H1 (cell line): Measurements from ENCODE around the gene GOLGA8R. TPM values are rescaled to one million over a fixed set of nuclear protein-coding genes. Genes with fewer than 3 reads are reported as not detected.
"Not testable (repeated sequence)": the region's sequence is repeated elsewhere in the genome, so short reads cannot be mapped to it uniquely, and the experiment has no call there.

Experiments used
- CTCF ChIA-PET: fragments of 300-600 bp; sonication (Branson Sonifier 250); formaldehyde crosslinking; loops from one replicate; lab custom pipeline; 2021; ENCODE audit not compliant: partially characterized antibody; lab: Charles Lee
- POLR2A ChIA-PET: fragments of 300-600 bp; sonication (Branson Sonifier 250); formaldehyde crosslinking; loops from one replicate; lab custom pipeline; 2021; ENCODE audit warnings: inconsistent platforms; ENCODE audit not compliant: partially characterized antibody; lab: Charles Lee
- DNase-seq, 2 experiments: peaks; one replicate each; pipeline versions ENCODE4 v3.0.0 to v3.0.0-alpha.2; 2010 to 2022; ENCODE audit warnings: low spot score in 2 of 2, low read depth in 1 of 2, mixed read lengths in 1 of 2
- FAIRE-seq: peaks from 2 replicates; lab custom pipeline; 2011; peaks lifted over from hg19 to GRCh38; lab: Jason Lieb, UNC
- H2AFZ ChIP-seq: 2 replicates; pipeline ENCODE4 v1.8.1; 2012; ENCODE audit warnings: low read length, inconsistent platforms
- H2AK5ac ChIP-seq: 2 replicates; pipeline ENCODE4 v1.6.1; 2013; ENCODE audit warnings: low read depth, low read length
- H2BK120ac ChIP-seq: replicated peaks from 2 replicates; pipeline ENCODE3; 2013; ENCODE audit warnings: low read depth, low read length, inconsistent platforms
- H2BK12ac ChIP-seq: 2 replicates; pipeline ENCODE4 v1.6.1; 2013; ENCODE audit warnings: low read depth, low read length
- H2BK15ac ChIP-seq: 2 replicates; pipeline ENCODE4 v1.6.1; 2013; ENCODE audit warnings: low read length
- H2BK20ac ChIP-seq: 2 replicates; pipeline ENCODE4 v1.6.1; 2013; ENCODE audit warnings: low read length
- H2BK5ac ChIP-seq: 2 replicates; pipeline ENCODE4 v1.6.1; 2013; ENCODE audit warnings: low read depth, low read length
- H3K14ac ChIP-seq: 2 replicates; pipeline ENCODE4 v1.6.1; 2013; ENCODE audit warnings: inconsistent platforms; ENCODE audit not compliant: insufficient read length
- H3K18ac ChIP-seq: 2 replicates; pipeline ENCODE4 v1.6.1; 2013; ENCODE audit warnings: low read length; ENCODE audit errors: extremely low read depth
- H3K23ac ChIP-seq: 2 replicates; pipeline ENCODE4 v1.6.1; 2013; ENCODE audit warnings: inconsistent platforms; ENCODE audit not compliant: insufficient read length
- H3K23me2 ChIP-seq: 2 replicates; pipeline ENCODE4 v1.6.1; 2013; ENCODE audit warnings: low read depth, low read length
- H3K27ac ChIP-seq: 2 replicates; pipeline ENCODE4 v1.6.1; 2011; ENCODE audit warnings: low read depth, low read length, inconsistent platforms
- H3K27me3 ChIP-seq, 4 experiments: replicated peaks in 1 of 4; 1 replicate in 1 of 4; 2 replicates in 3 of 4; pipeline versions ENCODE4 v1.6.1 to v1.8.1; 2011 to 2013; ENCODE audit warnings: low read length in 3 of 4, mild to moderate bottlenecking in 3 of 4, inconsistent platforms in 2 of 4, mixed read lengths in 2 of 4, moderate library complexity in 1 of 4; ENCODE audit not compliant: control insufficient read depth in 3 of 4, insufficient read depth in 3 of 4; ENCODE audit errors: extremely low read depth in 1 of 4
- H3K36me3 ChIP-seq, 4 experiments: 2 replicates each; pipeline versions ENCODE4 v1.6.1 to v1.8.1; 2011 to 2013; ENCODE audit warnings: mild to moderate bottlenecking in 4 of 4, low read length in 3 of 4, moderate library complexity in 2 of 4, control low read depth in 1 of 4, inconsistent platforms in 1 of 4; ENCODE audit not compliant: insufficient read depth in 4 of 4, control insufficient read depth in 2 of 4
- H3K4ac ChIP-seq: replicated peaks from 2 replicates; pipeline ENCODE3; 2013; ENCODE audit warnings: low read length, low read depth, mixed read lengths, inconsistent platforms; ENCODE audit not compliant: insufficient read length
- H3K4me1 ChIP-seq, 4 experiments: replicated peaks in 1 of 4; 1 replicate in 1 of 4; 2 replicates in 3 of 4; pipeline versions ENCODE4 v1.6.1 to v1.8.1; 2011 to 2013; ENCODE audit warnings: low read length in 3 of 4, inconsistent platforms in 2 of 4, mixed read lengths in 1 of 4; ENCODE audit not compliant: insufficient read depth in 4 of 4, control insufficient read depth in 3 of 4
- H3K4me2 ChIP-seq, 2 experiments: 2 replicates each; pipeline versions ENCODE4 v1.6.1 to v1.8.1; 2011 to 2013; ENCODE audit warnings: low read depth in 2 of 2, low read length in 2 of 2, control low read depth in 1 of 2, inconsistent platforms in 1 of 2, mild to moderate bottlenecking in 1 of 2; ENCODE audit not compliant: insufficient read depth in 1 of 2
- H3K4me3 ChIP-seq, 4 experiments: fragments of 200-600, 300-600 bp in 1 of 4; sonication (generic), shearing (Covaris generic), sonication (Bioruptor Twin) in 1 of 4; 2 replicates each; pipeline versions ENCODE4 v1.5.1 to v1.8.1; 2011 to 2016; ENCODE audit warnings: low read length in 4 of 4, low read depth in 3 of 4, control low read depth in 2 of 4, inconsistent platforms in 2 of 4, mild to moderate bottlenecking in 2 of 4, mixed read lengths in 1 of 4, moderate library complexity in 1 of 4; ENCODE audit not compliant: insufficient read depth in 2 of 4; ENCODE audit errors: extremely low read depth in 1 of 4
- H3K56ac ChIP-seq: replicated peaks from 2 replicates; pipeline ENCODE3; 2013; ENCODE audit warnings: low read depth, mild to moderate bottlenecking, mixed read lengths, low read length, inconsistent platforms; ENCODE audit not compliant: insufficient read length
- H3K79me1 ChIP-seq: 2 replicates; pipeline ENCODE4 v1.6.1; 2013; ENCODE audit warnings: low read depth, low read length, control low read depth
- H3K79me2 ChIP-seq, 2 experiments: 2 replicates each; pipeline versions ENCODE4 v1.6.1 to v1.8.1; 2012 to 2013; ENCODE audit warnings: low read length in 2 of 2, mild to moderate bottlenecking in 2 of 2, inconsistent platforms in 1 of 2; ENCODE audit not compliant: insufficient read depth in 2 of 2, control insufficient read depth in 1 of 2
- H3K9ac ChIP-seq, 4 experiments: replicated peaks in 1 of 4; 1 replicate in 1 of 4; 2 replicates in 3 of 4; pipeline versions ENCODE4 v1.6.1 to v1.8.1; 2011 to 2013; ENCODE audit warnings: low read depth in 3 of 4, low read length in 3 of 4, control low read depth in 2 of 4, mild to moderate bottlenecking in 2 of 4, moderate library complexity in 2 of 4, inconsistent platforms in 1 of 4; ENCODE audit errors: extremely low read depth in 1 of 4
- H3K9me3 ChIP-seq, 2 experiments: 2 replicates each; pipeline versions ENCODE4 v1.6.1 to v1.8.1; 2012 to 2013; ENCODE audit warnings: mild to moderate bottlenecking in 2 of 2, moderate library complexity in 2 of 2, control low read depth in 1 of 2, inconsistent platforms in 1 of 2, low read depth in 1 of 2, low read length in 1 of 2, mixed read lengths in 1 of 2; ENCODE audit not compliant: insufficient read depth in 2 of 2
- H4K20me1 ChIP-seq, 2 experiments: replicated peaks in 1 of 2; 2 replicates each; pipeline versions ENCODE3 to v1.8.1; 2011 to 2013; ENCODE audit warnings: inconsistent platforms in 2 of 2, low read length in 2 of 2, mild to moderate bottlenecking in 1 of 2; ENCODE audit not compliant: insufficient read depth in 2 of 2, control insufficient read depth in 1 of 2
- H4K5ac ChIP-seq: 2 replicates; pipeline ENCODE4 v1.6.1; 2013; ENCODE audit warnings: low read length, low read depth, mixed read lengths, inconsistent platforms; ENCODE audit not compliant: insufficient read length
- H4K8ac ChIP-seq: 2 replicates; pipeline ENCODE4 v1.8.0; 2013; ENCODE audit warnings: mild to moderate bottlenecking, moderate library complexity, low read length, inconsistent platforms; ENCODE audit not compliant: insufficient read depth; ENCODE audit errors: extremely low read depth
- H4K91ac ChIP-seq: replicated peaks from 2 replicates; pipeline ENCODE3; 2013; ENCODE audit warnings: low read length, mixed read lengths, inconsistent platforms; ENCODE audit not compliant: insufficient read length
- WGBS, 2 experiments: shearing (Covaris generic) in 1 of 2; methylation state at CpG; one replicate each; pipeline versions ENCODE4 v1.1.6 to v1.1.7; 2013 to 2015; ENCODE audit warnings: low lambda C conversion rate in 2 of 2, mixed read lengths in 2 of 2, inconsistent platforms in 1 of 2, low coverage in 1 of 2, missing lambda C conversion rate in 1 of 2; ENCODE audit not compliant: insufficient replicate concordance in 2 of 2, insufficient coverage in 1 of 2, insufficient read length in 1 of 2; ENCODE audit errors: extremely low coverage in 1 of 2, missing lambda C conversion rate in 1 of 2; 5-methylcytosine and 5-hydroxymethylcytosine counted together
- polyA plus RNA-seq, 7 experiments: library from polyadenylated mRNA; depleted of rRNA in 3 of 7; stranded (reverse) in 5 of 7; unstranded in 2 of 7; fragments of >200 nt in 5 of 7; fragments of 200-250 nt in 2 of 7; gene quantifications; 1 replicate in 5 of 7; 2 replicates in 1 of 7; 4 replicates in 1 of 7; pipeline versions ENCODE4 v1.2.1 to v1.2.3, GENCODE V29; 2011 to 2013; ENCODE audit warnings: missing spikeins in 2 of 7, mixed read lengths in 2 of 7
- total RNA-seq: library from RNA; stranded (reverse); fragmentation: NEBNext Ultra II Directional; extraction: Animal tissue kit (Norgen Biotek cat#: 25700); gene quantifications from 2 replicates; pipeline ENCODE4 v1.2.1, GENCODE V29; 2021

The GOLGA8R gene
- total and polyA plus RNA-seq, 2 of the 8 experiments (the other 6 are each of a cell fraction or from before 2014, with no cell fraction given), result 0.03 to 0.34 TPM

DNA sequence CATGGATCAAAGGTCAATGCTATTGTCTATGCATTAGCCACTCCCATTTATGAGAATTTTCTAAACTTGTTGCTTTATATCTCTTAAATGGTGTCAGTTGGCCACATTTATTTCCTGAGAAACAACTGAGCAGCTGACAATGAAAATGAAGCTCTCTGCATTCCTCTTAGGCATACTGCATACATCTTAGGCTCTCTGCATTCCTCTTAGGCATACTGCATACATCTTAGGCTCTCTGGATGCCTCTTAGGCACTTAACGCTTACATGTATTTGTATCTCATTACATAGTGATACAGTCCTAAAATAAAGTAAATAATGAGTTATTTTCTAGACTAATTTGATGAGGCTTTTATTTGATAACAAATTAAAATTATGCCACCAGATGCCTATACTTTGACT is 49.8 kb upstream of the GOLGA8R start:
- no CpG with 5 or more reads among the region's 1 CpG for WGBS, 2 experiments
- not testable (repeated sequence) for H3K4me2 ChIP-seq, H3K79me1 ChIP-seq

GRCh38 chr15:30462176-30462575 is 48.1 kb upstream of the GOLGA8R start:
- CTCF ChIA-PET, POLR2A ChIA-PET, H3K18ac ChIP-seq, H3K79me1 ChIP-seq, H2AFZ ChIP-seq, H2BK5ac ChIP-seq, H3K23me2 ChIP-seq, H3K56ac ChIP-seq, H4K5ac ChIP-seq, H2BK20ac ChIP-seq, H3K9me3 ChIP-seq, H3K4me1 ChIP-seq, H2BK15ac ChIP-seq, H2BK12ac ChIP-seq, H3K4me3 ChIP-seq, H4K20me1 ChIP-seq, H3K4me2 ChIP-seq, H2AK5ac ChIP-seq, DNase-seq, H4K8ac ChIP-seq, H2BK120ac ChIP-seq, H3K36me3 ChIP-seq, H3K27ac ChIP-seq, H3K23ac ChIP-seq, H4K91ac ChIP-seq, H3K14ac ChIP-seq, H3K27me3 ChIP-seq, H3K4ac ChIP-seq, H3K9ac ChIP-seq, H3K79me2 ChIP-seq, FAIRE-seq: not testable (repeated sequence)
- WGBS, 2 experiments, result no CpG with 5 or more reads among the region's 9 CpGs

More for the DNA sequence above, 49.8 kb upstream of the GOLGA8R start:
- H3K4me1 ChIP-seq, H2BK120ac ChIP-seq, H2BK5ac ChIP-seq, H3K9ac ChIP-seq, H2AFZ ChIP-seq, H3K56ac ChIP-seq, H3K36me3 ChIP-seq, H4K91ac ChIP-seq, H4K5ac ChIP-seq, H3K27ac ChIP-seq, H2BK12ac ChIP-seq, DNase-seq, H3K23me2 ChIP-seq, H3K27me3 ChIP-seq, H3K9me3 ChIP-seq, H3K23ac ChIP-seq, H4K20me1 ChIP-seq, H3K14ac ChIP-seq, H3K4ac ChIP-seq, H3K18ac ChIP-seq, H4K8ac ChIP-seq, H3K79me2 ChIP-seq, CTCF ChIA-PET, H2AK5ac ChIP-seq, H2BK15ac ChIP-seq, H3K4me3 ChIP-seq, FAIRE-seq, H2BK20ac ChIP-seq, POLR2A ChIA-PET: not testable (repeated sequence)
